BE2C (cell line): ENCODE results near the gene NELL1.

Experiments
- DNase-seq: peaks from one replicate; pipeline ENCODE4 v3.0.0-alpha.2; 2020
- H3K27me3 ChIP-seq: fragments of 250-450 bp; sonication (Bioruptor Pico); 2 replicates; pipeline ENCODE4 v1.5.1; 2020; ENCODE audit warnings: mild to moderate bottlenecking
- H3K36me3 ChIP-seq: fragments of 250-450 bp; sonication (Bioruptor Pico); 2 replicates; pipeline ENCODE4 v1.5.1; 2020; ENCODE audit warnings: mild to moderate bottlenecking
- H3K4me1 ChIP-seq: fragments of 250-450 bp; sonication (Bioruptor Pico); 2 replicates; pipeline ENCODE4 v1.5.1; 2020
- H3K4me3 ChIP-seq: 2 replicates; pipeline ENCODE4 v1.5.1; 2011; ENCODE audit warnings: low read depth, low read length
- H3K9me3 ChIP-seq: fragments of 250-450 bp; sonication (Bioruptor Pico); 2 replicates; pipeline ENCODE4 v1.5.1; 2020
- CTCF ChIP-seq: IDR thresholded peaks from 2 replicates; pipeline ENCODE4 v1.5.1; 2012; ENCODE audit warnings: mild to moderate bottlenecking, low read depth, low read length

NELL1 gene

GRCh38 chr11:20963596-20963995 is 294.2 kb downstream of the NELL1 start:
- Histone ChIP-seq H3K4me1 (no peaks in the 10 kb centered on the region), H3K9me3 (no peaks in the 10 kb centered on the region), H3K4me3 (no peak overlapping the region), H3K27me3 (no peaks in the 10 kb centered on the region), H3K36me3 (no peaks in the 10 kb centered on the region)
- no peak for TF ChIP-seq CTCF
- no peak for DNase-seq

GRCh38 chr11:20964985-20965384 is 295.6 kb downstream of the NELL1 start:
- DNase-seq = no peak
- no peak overlapping the region for H3K4me3 ChIP-seq
- H3K27me3 ChIP-seq = no peaks in the 10 kb centered on the region
- no peaks in the 10 kb centered on the region for H3K9me3 ChIP-seq
- H3K36me3 ChIP-seq = no peaks in the 10 kb centered on the region
- H3K4me1 ChIP-seq = no peaks in the 10 kb centered on the region
- TF ChIP-seq CTCF = no peak

GRCh38 chr11:20966489-20966888 is 297.1 kb downstream of the NELL1 start:
- Histone ChIP-seq H3K27me3 (no peaks in the 10 kb centered on the region), H3K9me3 (no peaks in the 10 kb centered on the region), H3K4me3 (no peak overlapping the region), H3K36me3 (no peaks in the 10 kb centered on the region), H3K4me1 (no peaks in the 10 kb centered on the region)
- no peak for TF ChIP-seq CTCF
- no peak for DNase-seq

- no peak for DNase-seq
- H3K4me1 ChIP-seq = no peaks in the 10 kb centered on the region
- no peaks in the 10 kb centered on the region for H3K27me3 ChIP-seq
- H3K4me3 ChIP-seq = no peak overlapping the region
- no peaks in the 10 kb centered on the region for H3K36me3 ChIP-seq
- no peak for TF ChIP-seq CTCF
- no peaks in the 10 kb centered on the region for H3K9me3 ChIP-seq
Observed at GRCh38 chr11:20973940-20974559, 304.7 kb downstream of the NELL1 start.

- no peak for TF ChIP-seq CTCF
- no peaks in the 10 kb centered on the region for H3K4me1 ChIP-seq
- H3K27me3 ChIP-seq = no peaks in the 10 kb centered on the region
- no peaks in the 10 kb centered on the region for H3K36me3 ChIP-seq
- no peak for DNase-seq
- H3K9me3 ChIP-seq = no peaks in the 10 kb centered on the region
- H3K4me3 ChIP-seq = no peak overlapping the region
Observed at GRCh38 chr11:20980736-20981135, 311.4 kb downstream of the NELL1 start.

- no peaks in the 10 kb centered on the region for H3K27me3 ChIP-seq
- no peaks in the 10 kb centered on the region for H3K4me1 ChIP-seq
- TF ChIP-seq CTCF = no peak
Observed at GRCh38 chr11:20990447-20990846, 321.1 kb downstream of the NELL1 start.

More at GRCh38 chr11:20990447-20990846, 321.1 kb downstream of the NELL1 start:
- DNase-seq = no peak
- no peaks in the 10 kb centered on the region for H3K9me3 ChIP-seq
- no peak overlapping the region for H3K4me3 ChIP-seq
- H3K36me3 ChIP-seq = no peaks in the 10 kb centered on the region
